Measurements from ENCODE around the gene RWDD3.

DNA sequence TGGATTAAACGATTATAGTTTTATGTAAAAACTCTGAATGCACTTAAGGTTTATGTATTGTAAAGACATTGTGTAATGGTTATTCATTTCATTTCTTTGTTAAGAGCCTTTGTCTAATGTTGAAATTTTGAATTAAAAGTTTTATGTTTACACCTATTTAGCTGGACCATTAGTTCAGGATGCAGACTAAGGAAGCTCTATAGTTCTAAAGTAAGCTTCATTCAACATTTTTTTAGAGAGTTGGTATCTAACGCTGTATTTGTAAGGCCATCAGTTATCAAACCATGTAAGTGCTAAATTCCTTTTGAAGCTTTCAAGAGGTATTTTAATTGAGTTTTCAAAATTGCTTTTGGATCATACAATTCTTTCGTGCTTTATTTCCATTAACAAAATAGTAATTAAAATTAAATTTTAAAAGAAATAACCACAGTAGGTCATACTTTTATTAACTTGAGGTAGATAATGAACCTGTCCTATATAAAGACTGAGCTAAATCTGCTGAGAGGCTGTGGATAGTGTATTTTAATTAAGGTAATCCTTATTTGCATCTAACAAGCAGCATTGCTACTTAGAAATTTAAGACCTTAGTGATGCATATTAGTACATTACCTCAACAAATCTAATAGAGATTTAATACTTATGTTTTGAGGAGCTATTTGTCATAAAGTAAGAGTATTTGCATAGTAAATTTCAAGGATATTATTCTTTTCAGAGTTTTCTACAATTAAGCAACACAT lies 47.9 kb downstream of the RWDD3 start:
- TF ChIP-seq, protein P1, sequence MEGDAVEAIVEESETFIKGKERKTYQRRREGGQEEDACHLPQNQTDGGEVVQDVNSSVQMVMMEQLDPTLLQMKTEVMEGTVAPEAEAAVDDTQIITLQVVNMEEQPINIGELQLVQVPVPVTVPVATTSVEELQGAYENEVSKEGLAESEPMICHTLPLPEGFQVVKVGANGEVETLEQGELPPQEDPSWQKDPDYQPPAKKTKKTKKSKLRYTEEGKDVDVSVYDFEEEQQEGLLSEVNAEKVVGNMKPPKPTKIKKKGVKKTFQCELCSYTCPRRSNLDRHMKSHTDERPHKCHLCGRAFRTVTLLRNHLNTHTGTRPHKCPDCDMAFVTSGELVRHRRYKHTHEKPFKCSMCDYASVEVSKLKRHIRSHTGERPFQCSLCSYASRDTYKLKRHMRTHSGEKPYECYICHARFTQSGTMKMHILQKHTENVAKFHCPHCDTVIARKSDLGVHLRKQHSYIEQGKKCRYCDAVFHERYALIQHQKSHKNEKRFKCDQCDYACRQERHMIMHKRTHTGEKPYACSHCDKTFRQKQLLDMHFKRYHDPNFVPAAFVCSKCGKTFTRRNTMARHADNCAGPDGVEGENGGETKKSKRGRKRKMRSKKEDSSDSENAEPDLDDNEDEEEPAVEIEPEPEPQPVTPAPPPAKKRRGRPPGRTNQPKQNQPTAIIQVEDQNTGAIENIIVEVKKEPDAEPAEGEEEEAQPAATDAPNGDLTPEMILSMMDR (conservative IDR thresholded peaks at IDR 0.05 in 1 of 2, IDR thresholded peaks at IDR 0.05 in 1 of 2; ENCODE audit: low read depth in 1 of 2, low read length in 2 of 2), result no peak
- no peak for TF ChIP-seq EZH2 (IDR thresholded peaks at IDR 0.05; ENCODE audit: low read length, missing control alignments)
